ENCODE data around the gene ARHGAP12.

DNA sequence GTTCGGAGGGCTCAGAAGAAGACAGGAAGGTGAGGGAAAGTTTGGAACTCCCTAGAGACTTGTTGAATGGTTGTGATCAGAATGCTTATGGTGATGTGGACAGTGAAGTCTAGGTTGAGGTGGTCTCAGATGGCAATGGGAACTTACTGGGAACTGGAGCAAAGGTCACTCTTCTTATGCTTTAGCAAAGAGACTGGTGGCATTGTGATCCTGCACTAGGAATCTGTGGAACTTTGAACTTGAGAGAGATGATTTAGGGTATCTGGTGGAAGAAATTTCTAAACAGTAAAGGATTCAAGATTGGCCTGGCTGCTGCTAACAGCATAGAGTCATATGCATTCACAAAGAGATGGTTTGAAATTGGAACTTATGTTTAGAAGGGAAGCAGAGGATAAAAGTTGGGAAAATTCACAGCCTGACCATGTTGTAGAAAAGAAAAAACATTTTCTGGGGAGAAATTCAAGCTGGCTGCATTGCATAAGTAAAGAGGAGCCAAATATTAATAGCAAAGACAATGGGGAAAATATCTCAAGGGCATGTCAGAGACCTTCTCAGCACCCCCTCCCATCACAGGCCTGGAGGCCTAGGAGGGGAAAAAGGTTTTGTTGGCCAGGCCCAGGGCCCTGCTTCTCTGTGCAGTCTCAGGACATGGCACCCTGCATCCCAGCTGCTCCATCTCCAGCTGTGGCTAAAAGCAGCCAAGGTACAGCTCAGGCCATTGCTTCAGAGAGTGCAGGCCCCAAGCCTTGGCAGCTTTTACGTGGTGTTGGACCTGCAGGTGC lies 26.0 kb upstream of the ARHGAP12 start:
- TF ChIP-seq, protein P1, sequence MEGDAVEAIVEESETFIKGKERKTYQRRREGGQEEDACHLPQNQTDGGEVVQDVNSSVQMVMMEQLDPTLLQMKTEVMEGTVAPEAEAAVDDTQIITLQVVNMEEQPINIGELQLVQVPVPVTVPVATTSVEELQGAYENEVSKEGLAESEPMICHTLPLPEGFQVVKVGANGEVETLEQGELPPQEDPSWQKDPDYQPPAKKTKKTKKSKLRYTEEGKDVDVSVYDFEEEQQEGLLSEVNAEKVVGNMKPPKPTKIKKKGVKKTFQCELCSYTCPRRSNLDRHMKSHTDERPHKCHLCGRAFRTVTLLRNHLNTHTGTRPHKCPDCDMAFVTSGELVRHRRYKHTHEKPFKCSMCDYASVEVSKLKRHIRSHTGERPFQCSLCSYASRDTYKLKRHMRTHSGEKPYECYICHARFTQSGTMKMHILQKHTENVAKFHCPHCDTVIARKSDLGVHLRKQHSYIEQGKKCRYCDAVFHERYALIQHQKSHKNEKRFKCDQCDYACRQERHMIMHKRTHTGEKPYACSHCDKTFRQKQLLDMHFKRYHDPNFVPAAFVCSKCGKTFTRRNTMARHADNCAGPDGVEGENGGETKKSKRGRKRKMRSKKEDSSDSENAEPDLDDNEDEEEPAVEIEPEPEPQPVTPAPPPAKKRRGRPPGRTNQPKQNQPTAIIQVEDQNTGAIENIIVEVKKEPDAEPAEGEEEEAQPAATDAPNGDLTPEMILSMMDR (IDR thresholded peaks at IDR 0.05; ENCODE audit: poor library complexity, severe bottlenecking) = no peak
- TF ChIP-seq TAF1 (IDR thresholded peaks at IDR 0.05; ENCODE audit: low read depth) (no peak), EP300 (conservative IDR thresholded peaks at IDR 0.05; ENCODE audit: poor library complexity, severe bottlenecking) (no peak), EZH2 (IDR thresholded peaks at IDR 0.05; ENCODE audit: borderline replicate concordance, insufficient read depth, low read length, poor library complexity, severe bottlenecking) (no peak), POLR2AphosphoS5 (IDR thresholded peaks at IDR 0.05) (no peak)
- TF ChIP-seq, protein P2, sequence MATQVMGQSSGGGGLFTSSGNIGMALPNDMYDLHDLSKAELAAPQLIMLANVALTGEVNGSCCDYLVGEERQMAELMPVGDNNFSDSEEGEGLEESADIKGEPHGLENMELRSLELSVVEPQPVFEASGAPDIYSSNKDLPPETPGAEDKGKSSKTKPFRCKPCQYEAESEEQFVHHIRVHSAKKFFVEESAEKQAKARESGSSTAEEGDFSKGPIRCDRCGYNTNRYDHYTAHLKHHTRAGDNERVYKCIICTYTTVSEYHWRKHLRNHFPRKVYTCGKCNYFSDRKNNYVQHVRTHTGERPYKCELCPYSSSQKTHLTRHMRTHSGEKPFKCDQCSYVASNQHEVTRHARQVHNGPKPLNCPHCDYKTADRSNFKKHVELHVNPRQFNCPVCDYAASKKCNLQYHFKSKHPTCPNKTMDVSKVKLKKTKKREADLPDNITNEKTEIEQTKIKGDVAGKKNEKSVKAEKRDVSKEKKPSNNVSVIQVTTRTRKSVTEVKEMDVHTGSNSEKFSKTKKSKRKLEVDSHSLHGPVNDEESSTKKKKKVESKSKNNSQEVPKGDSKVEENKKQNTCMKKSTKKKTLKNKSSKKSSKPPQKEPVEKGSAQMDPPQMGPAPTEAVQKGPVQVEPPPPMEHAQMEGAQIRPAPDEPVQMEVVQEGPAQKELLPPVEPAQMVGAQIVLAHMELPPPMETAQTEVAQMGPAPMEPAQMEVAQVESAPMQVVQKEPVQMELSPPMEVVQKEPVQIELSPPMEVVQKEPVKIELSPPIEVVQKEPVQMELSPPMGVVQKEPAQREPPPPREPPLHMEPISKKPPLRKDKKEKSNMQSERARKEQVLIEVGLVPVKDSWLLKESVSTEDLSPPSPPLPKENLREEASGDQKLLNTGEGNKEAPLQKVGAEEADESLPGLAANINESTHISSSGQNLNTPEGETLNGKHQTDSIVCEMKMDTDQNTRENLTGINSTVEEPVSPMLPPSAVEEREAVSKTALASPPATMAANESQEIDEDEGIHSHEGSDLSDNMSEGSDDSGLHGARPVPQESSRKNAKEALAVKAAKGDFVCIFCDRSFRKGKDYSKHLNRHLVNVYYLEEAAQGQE (IDR thresholded peaks at IDR 0.05; ENCODE audit: borderline replicate concordance) = no peak

All from neural cell (in vitro differentiated cells).